Ovary (tissue), 10 donors: Measurements from ENCODE around the gene ZNF317. TPM values are rescaled to one million over a fixed set of nuclear protein-coding genes. Genes with fewer than 3 reads are reported as not detected.

Experiments used
- DNase-seq, 5 donors: peaks; one replicate each; pipeline ENCODE4 v3.0.0-alpha.2; 2019 to 2020
- H3K27ac ChIP-seq, 2 donors: fragments of 200-600 bp; one replicate each; pipeline versions ENCODE4 v1.5.1 to v1.8.0; 2019 to 2022
- H3K27me3 ChIP-seq: fragments of 200-600 bp; one replicate; pipeline ENCODE4 v1.8.0; 2022
- H3K36me3 ChIP-seq: fragments of 200-600 bp; sonication (generic); one replicate; pipeline ENCODE4 v1.5.1; 2019
- H3K4me1 ChIP-seq: one replicate; pipeline ENCODE4 v1.8.1; 2013; ENCODE audit warnings: mild to moderate bottlenecking, moderate library complexity; ENCODE audit not compliant: insufficient read depth
- H3K4me3 ChIP-seq: fragments of 200-600 bp; sonication (generic); one replicate; pipeline ENCODE4 v1.5.1; 2017
- H3K9me3 ChIP-seq, 2 donors: fragments of 200-600 bp in 1 of 2; sonication (generic) in 1 of 2; one replicate each; pipeline versions ENCODE4 v1.5.1 to v1.8.1; 2013 to 2019; ENCODE audit warnings: mild to moderate bottlenecking in 1 of 2, moderate library complexity in 1 of 2
- EP300 ChIP-seq: sonication (generic); formaldehyde crosslinking; IDR thresholded peaks from one replicate; pipeline ENCODE4 v1.6.1; 2017; ENCODE audit warnings: antibody characterized with exemption
- POLR2A ChIP-seq: fragments of 450-650 bp; IDR thresholded peaks from one replicate; pipeline ENCODE4 v1.6.1; 2017; ENCODE audit warnings: antibody characterized with exemption, mild to moderate bottlenecking, moderate library complexity
- WGBS, 3 donors: extraction: QIAGEN DNeasy Blood & Tissue Kit in 1 of 3; methylation state at CpG; one replicate each; pipeline versions ENCODE4 v1.1.5 to v1.1.7; 2013 to 2017; 5-methylcytosine and 5-hydroxymethylcytosine counted together
- intact Hi-C, 4 donors: fragments of 100-400 bp; cut with DNase I; formaldehyde crosslinking; loops; one replicate each; pipeline versions ENCODE4 v1.11.0 to v1.15.1; 2022 to 2023
- long read RNA-seq, 3 donors: library from polyadenylated mRNA in 2 of 3; unstranded in 2 of 3; transcript quantifications; one replicate each; pipeline ENCODE4 v2.0.0 and lab custom pipeline, GENCODE V29; 2021 to 2026
- polyA plus RNA-seq, 2 donors: library from polyadenylated mRNA; stranded (reverse); fragments of 200-250 nt in 1 of 2; fragments of 350-450 nt in 1 of 2; fragmentation: Illumina TruSeq in 1 of 2; extraction: RNeasy Lipid Tissue Mini Kit (QIAGEN cat#74804) in 1 of 2; gene quantifications; one replicate each; pipeline ENCODE4 v1.2.3, GENCODE V29; 2013 to 2014
- total RNA-seq, 7 donors: library from RNA; depleted of rRNA in 2 of 7; stranded (reverse); fragments of >200 nt in 2 of 7; fragmentation: NEBNext Ultra II Directional in 3 of 7; extraction: Animal tissue kit (Norgen Biotek cat#: 25700) in 3 of 7; gene quantifications; one replicate each; pipeline versions ENCODE4 v1.1.0 to v1.2.4, GENCODE V29; 2016 to 2023
- TF ChIP-seq, protein P1 (sequence below), 3 donors: fragments of 450-650 bp in 2 of 3; fragments of 200-600 bp in 1 of 3; IDR thresholded peaks; one replicate each; pipeline versions ENCODE4 v1.5.1 to v1.8.0; 2016 to 2022; ENCODE audit warnings: antibody characterized with exemption in 3 of 3, mild to moderate bottlenecking in 1 of 3
- donor health status: DM: no; HTN: no; CAD: no; lungs with moderate emphysema.
- donor health status: DM: no; HTN: no; CAD: no.
- donor health status: Bipolar disorder and iron deficiency.
- donor health status: DM: yes; HTN: yes; CAD: no.
- donor health status: DM: no; HTN: no; CAD: no.
- donor health status: DM: yes; HTN: yes; CAD: no.

ZNF317 gene
- total RNA-seq, result 10 to 100 TPM; 10.8 to 33.3 (median 27.1) TPM
- polyA plus RNA-seq, result 10 to 100 TPM; 13.9 to 37.1 TPM
- long read RNA-seq, donor 1, full-length matches to known transcripts, result 6 of 14 reads
- long read RNA-seq, donor 1, partial matches to known transcripts, result 0 of 14 reads
- long read RNA-seq, donor 1, other reads (novel, unspliced or antisense), result 8 of 14 reads
- long read RNA-seq, donor 2, result 0 reads
- long read RNA-seq, donor 3, full-length matches to known transcripts, result 27 of 39 reads
- long read RNA-seq, donor 3, partial matches to known transcripts, result 5 of 39 reads
- long read RNA-seq, donor 3, other reads (novel, unspliced or antisense), result 7 of 39 reads

DNA sequence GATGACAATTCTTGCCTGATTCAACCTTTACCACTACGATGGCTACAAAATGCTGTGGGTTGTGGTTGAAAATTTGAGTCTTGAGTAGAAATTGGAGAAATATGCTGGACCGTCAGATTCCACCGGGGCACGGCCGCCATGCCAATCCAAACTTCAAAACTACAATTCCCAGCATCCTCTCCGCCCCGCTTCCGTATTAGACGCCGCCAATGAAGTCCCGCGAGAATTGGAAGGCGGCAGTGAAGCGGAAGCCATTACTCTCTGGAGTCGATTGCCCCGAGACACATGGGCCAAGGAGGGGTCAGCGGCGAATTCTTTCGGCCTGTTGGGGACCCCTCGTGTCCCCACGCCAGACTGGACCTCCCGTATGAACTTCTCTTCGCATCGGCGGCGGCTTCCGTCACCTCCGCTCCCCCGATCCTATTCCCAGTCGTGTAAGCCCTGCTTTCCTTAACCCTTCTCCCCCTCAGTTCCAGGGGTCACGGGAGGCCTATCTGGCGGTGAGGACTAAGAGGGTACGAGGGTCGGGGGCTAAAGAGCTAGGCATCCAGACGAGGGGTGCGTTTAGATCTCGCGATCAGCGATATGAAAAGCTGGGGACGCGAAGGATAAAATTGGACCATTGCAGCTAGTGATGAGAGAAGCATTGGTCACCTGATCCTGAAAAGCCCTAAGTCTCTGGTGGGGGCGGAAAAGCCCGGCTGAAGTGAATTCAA lies at the start of gene ZNF317:
TSS of gene ZNF317 (plus strand) at position 239 of the 716 bp plus-strand sequence. CDS start 15,620 bp downstream, outside the sequence.
- peak; percentile 54 for TF ChIP-seq POLR2A
- TF ChIP-seq, protein P1, sequence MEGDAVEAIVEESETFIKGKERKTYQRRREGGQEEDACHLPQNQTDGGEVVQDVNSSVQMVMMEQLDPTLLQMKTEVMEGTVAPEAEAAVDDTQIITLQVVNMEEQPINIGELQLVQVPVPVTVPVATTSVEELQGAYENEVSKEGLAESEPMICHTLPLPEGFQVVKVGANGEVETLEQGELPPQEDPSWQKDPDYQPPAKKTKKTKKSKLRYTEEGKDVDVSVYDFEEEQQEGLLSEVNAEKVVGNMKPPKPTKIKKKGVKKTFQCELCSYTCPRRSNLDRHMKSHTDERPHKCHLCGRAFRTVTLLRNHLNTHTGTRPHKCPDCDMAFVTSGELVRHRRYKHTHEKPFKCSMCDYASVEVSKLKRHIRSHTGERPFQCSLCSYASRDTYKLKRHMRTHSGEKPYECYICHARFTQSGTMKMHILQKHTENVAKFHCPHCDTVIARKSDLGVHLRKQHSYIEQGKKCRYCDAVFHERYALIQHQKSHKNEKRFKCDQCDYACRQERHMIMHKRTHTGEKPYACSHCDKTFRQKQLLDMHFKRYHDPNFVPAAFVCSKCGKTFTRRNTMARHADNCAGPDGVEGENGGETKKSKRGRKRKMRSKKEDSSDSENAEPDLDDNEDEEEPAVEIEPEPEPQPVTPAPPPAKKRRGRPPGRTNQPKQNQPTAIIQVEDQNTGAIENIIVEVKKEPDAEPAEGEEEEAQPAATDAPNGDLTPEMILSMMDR (IDR thresholded peaks at IDR 0.05), result no peak
- DNase-seq, result peak; percentile 90 to 94 (median 91)
- Histone ChIP-seq H3K9me3 (peaks cover 0 to 4% of the 10 kb centered on the region in 2 donors), H3K36me3 (no peaks in the 10 kb centered on the region), H3K4me3 (peak within 1 kb of the TSS; percentile 93), H3K4me1 (peaks cover 4% of the 10 kb centered on the region), H3K27me3 (no peaks in the 10 kb centered on the region), H3K27ac (peak within 1 kb of the TSS in 1 of 2 donors; percentile 64)
- intact Hi-C loops, result loop anchor here in 1 of 4 donors (10.0 kb wide), 1 partner anchor 654 kb away; no protein-coding TSS in a partner anchor
- 0 to 1% (median 1%) methylated on average over 43 of the region's 43 CpGs for WGBS, 3 donors

DNA sequence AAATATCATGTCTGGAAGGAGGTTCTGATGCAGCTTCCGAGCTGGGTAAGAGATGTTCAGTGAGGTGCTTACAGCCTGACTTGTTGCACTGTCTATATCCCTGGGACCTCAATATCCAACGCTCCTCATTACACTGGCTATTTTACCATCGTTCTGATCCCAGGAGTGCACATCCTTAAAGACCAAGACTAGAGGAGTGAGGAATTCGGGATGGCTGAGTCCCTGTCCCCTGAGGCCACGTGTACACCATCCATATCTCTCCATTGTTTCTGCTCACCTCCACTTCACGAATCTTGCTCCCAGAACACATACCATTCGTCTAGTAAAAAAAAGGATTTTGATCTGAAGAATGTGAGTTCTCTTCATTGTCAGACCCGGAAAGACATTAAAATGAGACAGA lies 32.8 kb upstream of the ZNF317 start, which contains the start of gene OR7G2:
TSS of gene OR7G2 (minus strand) at position 101 of the 400 bp plus-strand sequence. CDS start 4,232 bp downstream, outside the sequence.
- intact Hi-C loops, result no loop called here
- WGBS, 3 donors, result 41 to 47% (median 44%) methylated on average over 8 of the region's 8 CpGs
- TF ChIP-seq POLR2A, result no peak
- TF ChIP-seq, protein P1 (IDR thresholded peaks at IDR 0.05), result no peak
- no peak for TF ChIP-seq EP300
- Histone ChIP-seq H3K9me3 (no peaks in the 10 kb centered on the region), H3K4me3 (no peak within 1 kb of the TSS), H3K27me3 (no peaks in the 10 kb centered on the region), H3K4me1 (no peaks in the 10 kb centered on the region), H3K36me3 (no peaks in the 10 kb centered on the region), H3K27ac (no peak within 1 kb of the TSS)
- no peak for DNase-seq

DNA sequence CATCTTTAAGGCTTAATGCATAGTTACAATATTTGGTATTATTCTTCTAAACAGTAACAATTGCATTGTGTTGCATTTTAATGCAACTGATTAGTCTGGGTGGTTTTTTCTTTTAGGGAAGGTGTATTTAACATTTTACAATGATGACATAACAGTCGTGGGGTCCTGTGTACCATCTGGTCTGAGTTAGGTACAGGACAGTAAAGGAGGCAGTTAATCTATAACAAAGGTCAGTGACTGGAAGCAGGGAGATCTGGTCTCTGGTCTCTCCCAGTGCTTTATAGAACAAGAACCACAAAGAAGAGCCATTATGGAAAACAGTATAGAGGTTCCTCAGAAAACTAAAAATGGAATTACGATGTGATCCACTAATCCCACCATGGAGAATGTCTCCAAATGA lies 30.2 kb upstream of the ZNF317 start:
- 34 to 67% (median 37%) methylated on average over 2 of the region's 2 CpGs for WGBS, 3 donors
- no peaks in the 10 kb centered on the region for H3K4me1 ChIP-seq
- intact Hi-C loops, result no loop called here
- no peak overlapping the region for H3K27ac ChIP-seq
- no peaks in the 10 kb centered on the region for H3K27me3 ChIP-seq
- no peaks in the 10 kb centered on the region for H3K9me3 ChIP-seq
- H3K36me3 ChIP-seq, result no peaks in the 10 kb centered on the region
- no peak overlapping the region for H3K4me3 ChIP-seq
- TF ChIP-seq, protein P1 (IDR thresholded peaks at IDR 0.05), result no peak
- no peak for TF ChIP-seq EP300
- TF ChIP-seq POLR2A, result no peak
- DNase-seq, result no peak

DNA sequence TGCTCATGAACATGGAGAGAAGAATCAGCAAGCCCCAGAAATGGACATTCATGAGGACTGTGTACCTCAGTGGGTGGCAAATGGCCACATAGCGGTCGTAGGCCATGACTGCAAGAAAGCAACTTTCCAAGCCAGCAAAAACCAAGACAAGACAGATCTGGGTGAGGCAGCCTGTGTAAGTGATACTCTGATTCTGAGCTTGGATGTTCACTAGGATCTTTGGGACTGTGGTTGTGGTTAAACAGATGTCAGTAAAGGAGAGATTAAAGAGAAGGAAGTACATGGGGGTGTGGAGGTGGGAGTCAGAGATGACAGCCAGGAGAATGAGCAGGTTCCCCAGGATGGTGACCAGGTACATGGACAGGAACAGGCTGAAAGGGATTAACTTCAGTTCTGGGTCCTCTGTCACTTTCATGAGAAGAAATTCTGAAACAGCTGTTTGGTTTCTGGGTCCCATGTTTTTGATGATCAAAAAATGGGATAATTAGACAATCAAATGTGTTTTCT lies 24.8 kb upstream of the ZNF317 start, which contains the start of gene OR7G1:
TSS of gene OR7G1 (minus strand) at position 457 of the 507 bp plus-strand sequence. CDS start at position 457, 0 bp downstream.
- H3K36me3 ChIP-seq, result no peaks in the 10 kb centered on the region

More for the DNA sequence above, 24.8 kb upstream of the ZNF317 start, which contains the start of gene OR7G1:
- TF ChIP-seq, protein P1 (IDR thresholded peaks at IDR 0.05), result no peak
- TF ChIP-seq EP300, result no peak
- no peak for TF ChIP-seq POLR2A
- no peak for DNase-seq
- Histone ChIP-seq H3K9me3 (no peaks in the 10 kb centered on the region), H3K4me1 (no peaks in the 10 kb centered on the region), H3K27ac (no peak within 1 kb of the TSS), H3K27me3 (no peaks in the 10 kb centered on the region), H3K4me3 (no peak within 1 kb of the TSS)
- WGBS, 3 donors, result 79 to 93% (median 84%) methylated on average over 2 of the region's 2 CpGs
- intact Hi-C loops, result no loop called here
